ENCODE data around the gene FILIP1L.

- no peak for TF ChIP-seq ZNF565 (CRISPR knock-in tag; conservative IDR thresholded peaks at IDR 0.05; ENCODE audit: low read depth)
- no peak for TF ChIP-seq CREB5 (CRISPR knock-in tag; IDR thresholded peaks at IDR 0.05; ENCODE audit: low read depth)
- no peak for TF ChIP-seq TOX (CRISPR knock-in tag; IDR thresholded peaks at IDR 0.05; ENCODE audit: borderline replicate concordance)
- TF ChIP-seq TCF4 (CRISPR knock-in tag; IDR thresholded peaks at IDR 0.05; ENCODE audit: borderline replicate concordance), result no peak
- no peak for TF ChIP-seq ZC3H10 (CRISPR knock-in tag; IDR thresholded peaks at IDR 0.05)
- TF ChIP-seq ZFP3 (CRISPR knock-in tag; IDR thresholded peaks at IDR 0.05), result no peak
- no peak for TF ChIP-seq PATZ1 (CRISPR knock-in tag; IDR thresholded peaks at IDR 0.05; ENCODE audit: borderline replicate concordance)
Observed at GRCh38 chr3:99856437-99857220, 257.7 kb downstream of the FILIP1L start.
